ENCODE data around the gene NPHP4.

The NPHP4 gene

GRCh38 chr1:6004412-6005123 is 12.3 kb upstream of the NPHP4 start:
- in situ Hi-C loops (cut with MboI; ENCODE audit: low sequenced_read_pairs): no loop called here

GRCh38 chr1:6003568-6004411 is 11.6 kb upstream of the NPHP4 start:
- in situ Hi-C loops (cut with MboI; ENCODE audit: low sequenced_read_pairs): no loop called here

- in situ Hi-C loops (cut with MboI; ENCODE audit: low sequenced_read_pairs): no loop called here
Observed at GRCh38 chr1:6002714-6003501, 10.7 kb upstream of the NPHP4 start.

GRCh38 chr1:6001992-6002576 is 9.9 kb upstream of the NPHP4 start:
- in situ Hi-C loops (cut with MboI; ENCODE audit: low sequenced_read_pairs): no loop called here

GRCh38 chr1:6000444-6001288 is 8.4 kb upstream of the NPHP4 start:
- in situ Hi-C loops (cut with MboI; ENCODE audit: low sequenced_read_pairs): no loop called here

GRCh38 chr1:5999711-6000443 is 7.7 kb upstream of the NPHP4 start:
- in situ Hi-C loops (cut with MboI; ENCODE audit: low sequenced_read_pairs): no loop called here

- in situ Hi-C loops (cut with MboI; ENCODE audit: low sequenced_read_pairs): no loop called here
Observed at GRCh38 chr1:5998906-5999301, 6.7 kb upstream of the NPHP4 start.

- in situ Hi-C loops (cut with MboI; ENCODE audit: low sequenced_read_pairs): no loop called here
Observed at GRCh38 chr1:5998051-5998905, 6.1 kb upstream of the NPHP4 start.

- in situ Hi-C loops (cut with MboI; ENCODE audit: low sequenced_read_pairs): no loop called here
Observed at GRCh38 chr1:5997316-5997715, 5.1 kb upstream of the NPHP4 start.

- in situ Hi-C loops (cut with MboI; ENCODE audit: low sequenced_read_pairs): no loop called here
Observed at GRCh38 chr1:5996641-5997270, 4.5 kb upstream of the NPHP4 start.

GRCh38 chr1:5995871-5996630 is 3.8 kb upstream of the NPHP4 start:
- in situ Hi-C loops (cut with MboI; ENCODE audit: low sequenced_read_pairs): no loop called here

GRCh38 chr1:5994713-5995621 is 2.7 kb upstream of the NPHP4 start:
- in situ Hi-C loops (cut with MboI; ENCODE audit: low sequenced_read_pairs): no loop called here

- in situ Hi-C loops (cut with MboI; ENCODE audit: low sequenced_read_pairs): no loop called here
Observed at GRCh38 chr1:5993556-5994491, 1.6 kb upstream of the NPHP4 start.

GRCh38 chr1:5992814-5993555 is 760 bp upstream of the NPHP4 start:
- in situ Hi-C loops (cut with MboI; ENCODE audit: low sequenced_read_pairs): no loop called here

All from hTERT RPE-1 (cell line).